IMR-90 (cell line): Measurements from ENCODE around the gene PRSS1.

Experiments
- BHLHE40 ChIP-seq: fragments of 150-350 bp; IDR thresholded peaks from 2 replicates; pipeline ENCODE4 v1.6.1; 2016; ENCODE audit warnings: mild to moderate bottlenecking, low read depth, low read length
- CEBPB ChIP-seq: IDR thresholded peaks from 2 replicates; pipeline ENCODE4 v1.6.1; 2012; ENCODE audit warnings: low read depth, low read length, improper control_type of control experiment
- CTCF ChIP-seq: conservative IDR thresholded peaks from 2 replicates; pipeline ENCODE4 v1.5.1; 2012; ENCODE audit warnings: mild to moderate bottlenecking, low read depth, low read length, improper control_type of control experiment
- FOS ChIP-seq: fragments of 150-350 bp; IDR thresholded peaks from 2 replicates; pipeline ENCODE4 v1.6.1; 2016; ENCODE audit warnings: low read depth, low read length
- POLR2A ChIP-seq: IDR thresholded peaks from 2 replicates; pipeline ENCODE4 v1.6.1; 2012; ENCODE audit warnings: mild to moderate bottlenecking, low read depth, low read length
- RFX5 ChIP-seq: IDR thresholded peaks from 2 replicates; pipeline ENCODE4 v1.8.0; 2012; ENCODE audit warnings: low read depth, mild to moderate bottlenecking, low read length, moderate library complexity
- SMC3 ChIP-seq: fragments of 150-350 bp; IDR thresholded peaks from 2 replicates; pipeline ENCODE4 v1.6.1; 2016; ENCODE audit warnings: low read depth, mild to moderate bottlenecking, antibody characterized with exemption, low read length, moderate library complexity
- USF2 ChIP-seq: fragments of 150-350 bp; IDR thresholded peaks from 2 replicates; pipeline ENCODE4 v1.6.1; 2017; ENCODE audit warnings: mild to moderate bottlenecking, antibody characterized with exemption, low read length, low read depth

- TF ChIP-seq POLR2A, result no peak
- TF ChIP-seq BHLHE40, result no peak
- TF ChIP-seq CEBPB, result no peak
- TF ChIP-seq CTCF, result no peak
- no peak for TF ChIP-seq FOS
- TF ChIP-seq SMC3, result no peak
- TF ChIP-seq RFX5, result no peak
- no peak for TF ChIP-seq USF2
Measured at GRCh38 chr7:142722248-142722794, 27.0 kb upstream of the PRSS1 start.
